ENCODE results near the gene TDP1. TPM values are rescaled to one million over a fixed set of nuclear protein-coding genes. Genes with fewer than 3 reads are reported as not detected.

TDP1 gene
- total RNA-seq, 4 donors from 2014 or later: 7.5 to 9.7 (median 8.4) TPM

DNA sequence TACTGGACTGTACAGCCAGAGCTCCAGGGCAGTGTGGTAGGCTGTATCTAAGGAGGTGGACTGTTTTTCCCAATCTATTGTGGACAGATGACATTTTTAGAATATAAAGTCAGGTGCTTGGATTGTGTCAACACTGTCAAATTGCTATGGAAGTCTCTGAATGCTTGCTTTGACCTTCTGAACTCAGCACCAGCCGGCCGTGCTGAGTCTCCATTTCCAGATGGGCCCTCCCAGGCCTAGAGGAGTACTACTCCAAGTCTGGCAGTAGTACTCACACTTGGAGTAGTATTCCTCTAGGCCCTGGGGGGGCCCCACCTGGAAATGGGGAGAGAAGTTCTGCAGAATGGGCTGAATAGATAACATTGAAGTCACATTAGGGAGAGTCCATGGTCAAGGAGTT, 89.9 kb downstream of the TDP1 start:
- intact Hi-C loops (cut with DNase I): no loop called here
- no peak for TF ChIP-seq POLR2AphosphoS5 (IDR thresholded peaks at IDR 0.05)
- TF ChIP-seq, protein P1, sequence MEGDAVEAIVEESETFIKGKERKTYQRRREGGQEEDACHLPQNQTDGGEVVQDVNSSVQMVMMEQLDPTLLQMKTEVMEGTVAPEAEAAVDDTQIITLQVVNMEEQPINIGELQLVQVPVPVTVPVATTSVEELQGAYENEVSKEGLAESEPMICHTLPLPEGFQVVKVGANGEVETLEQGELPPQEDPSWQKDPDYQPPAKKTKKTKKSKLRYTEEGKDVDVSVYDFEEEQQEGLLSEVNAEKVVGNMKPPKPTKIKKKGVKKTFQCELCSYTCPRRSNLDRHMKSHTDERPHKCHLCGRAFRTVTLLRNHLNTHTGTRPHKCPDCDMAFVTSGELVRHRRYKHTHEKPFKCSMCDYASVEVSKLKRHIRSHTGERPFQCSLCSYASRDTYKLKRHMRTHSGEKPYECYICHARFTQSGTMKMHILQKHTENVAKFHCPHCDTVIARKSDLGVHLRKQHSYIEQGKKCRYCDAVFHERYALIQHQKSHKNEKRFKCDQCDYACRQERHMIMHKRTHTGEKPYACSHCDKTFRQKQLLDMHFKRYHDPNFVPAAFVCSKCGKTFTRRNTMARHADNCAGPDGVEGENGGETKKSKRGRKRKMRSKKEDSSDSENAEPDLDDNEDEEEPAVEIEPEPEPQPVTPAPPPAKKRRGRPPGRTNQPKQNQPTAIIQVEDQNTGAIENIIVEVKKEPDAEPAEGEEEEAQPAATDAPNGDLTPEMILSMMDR (IDR thresholded peaks at IDR 0.05): no peak
- TF ChIP-seq EP300 (IDR thresholded peaks at IDR 0.05): no peak
- TF ChIP-seq POLR2A (IDR thresholded peaks at IDR 0.05; ENCODE audit: low read depth): no peak
- Histone ChIP-seq H3K4me3 (no peak overlapping the region), H3K27ac (replicated peaks in 1 of 4) (no peak overlapping the region), H3K36me3 (peaks cover 0 to 38% (median 1%) of the 10 kb centered on the region in 4 donors), H3K4me1 (peaks cover 0 to 7% (median 0%) of the 10 kb centered on the region in 4 donors), H3K9me3 (no peaks in the 10 kb centered on the region), H3K27me3 (no peaks in the 10 kb centered on the region)
- no peak for DNase-seq (ENCODE audit: extremely low spot score)
- WGBS: 46% methylated on average over 2 of the region's 2 CpGs

DNA sequence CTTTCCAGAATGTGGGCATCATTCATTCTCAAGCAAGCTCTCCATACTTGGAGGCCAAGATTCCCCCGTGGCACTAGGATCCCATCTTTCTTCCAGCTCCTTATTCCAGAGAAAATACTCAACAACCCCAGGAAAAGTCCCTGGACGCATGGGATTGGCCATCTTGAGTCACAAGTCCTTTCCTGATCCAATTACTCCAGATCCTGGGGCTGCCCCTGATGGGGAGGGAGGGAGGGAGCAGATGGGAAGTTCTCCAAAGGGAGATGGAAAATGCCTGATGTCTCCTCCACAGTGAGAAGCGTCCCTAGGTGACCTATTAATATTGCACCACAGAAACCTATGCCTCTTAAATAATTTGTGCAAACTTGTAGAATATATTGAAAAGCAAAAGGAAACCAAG, 93.7 kb downstream of the TDP1 start:
- no peak for DNase-seq (ENCODE audit: extremely low spot score)
- 81% methylated on average over 3 of the region's 3 CpGs for WGBS
- no peak for TF ChIP-seq POLR2A (IDR thresholded peaks at IDR 0.05; ENCODE audit: low read depth)
- peaks cover 0 to 7% (median 0%) of the 10 kb centered on the region in 4 donors for H3K4me1 ChIP-seq
- H3K4me3 ChIP-seq: no peak overlapping the region
- intact Hi-C loops (cut with DNase I): no loop called here
- H3K27me3 ChIP-seq: peaks cover 0 to 20% (median 0%) of the 10 kb centered on the region in 4 donors
- H3K36me3 ChIP-seq: peaks cover 0 to 5% (median 0%) of the 10 kb centered on the region in 4 donors
- H3K9me3 ChIP-seq: no peaks in the 10 kb centered on the region
- H3K27ac ChIP-seq (replicated peaks in 1 of 4): no peak overlapping the region

DNA sequence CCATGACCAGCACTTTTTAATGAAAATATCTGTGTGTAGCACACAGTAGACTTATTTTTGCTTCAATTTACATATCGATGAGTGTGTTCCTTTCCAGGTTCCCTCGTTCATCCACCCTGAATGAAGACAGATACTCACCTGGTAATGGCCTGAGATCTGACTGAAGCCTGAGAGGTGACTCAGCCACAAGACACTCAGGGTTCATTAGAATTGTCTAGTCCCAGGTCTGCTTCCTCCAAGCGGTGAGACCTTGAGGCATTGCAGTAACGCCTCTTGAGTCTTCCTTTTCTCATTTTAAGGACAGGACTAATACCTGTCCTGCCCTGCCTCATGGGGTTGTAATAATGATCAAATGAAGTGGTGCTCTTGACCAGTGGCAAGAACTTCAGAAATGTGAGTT, 94.5 kb downstream of the TDP1 start:
- DNase-seq (ENCODE audit: extremely low spot score): no peak
- intact Hi-C loops (cut with DNase I): no loop called here
- TF ChIP-seq POLR2AphosphoS5 (IDR thresholded peaks at IDR 0.05): no peak
- no peak for TF ChIP-seq POLR2A (IDR thresholded peaks at IDR 0.05; ENCODE audit: low read depth)
- TF ChIP-seq EP300 (IDR thresholded peaks at IDR 0.05): no peak
- TF ChIP-seq, protein P1 (IDR thresholded peaks at IDR 0.05): no peak
- Histone ChIP-seq H3K27ac (replicated peaks in 1 of 4) (no peak overlapping the region), H3K4me1 (peaks cover 0 to 5% (median 0%) of the 10 kb centered on the region in 4 donors), H3K9me3 (no peaks in the 10 kb centered on the region), H3K36me3 (no peaks in the 10 kb centered on the region), H3K4me3 (no peak overlapping the region), H3K27me3 (peaks cover 0 to 26% (median 0%) of the 10 kb centered on the region in 4 donors)
- WGBS: 93% methylated on average over 4 of the region's 4 CpGs

DNA sequence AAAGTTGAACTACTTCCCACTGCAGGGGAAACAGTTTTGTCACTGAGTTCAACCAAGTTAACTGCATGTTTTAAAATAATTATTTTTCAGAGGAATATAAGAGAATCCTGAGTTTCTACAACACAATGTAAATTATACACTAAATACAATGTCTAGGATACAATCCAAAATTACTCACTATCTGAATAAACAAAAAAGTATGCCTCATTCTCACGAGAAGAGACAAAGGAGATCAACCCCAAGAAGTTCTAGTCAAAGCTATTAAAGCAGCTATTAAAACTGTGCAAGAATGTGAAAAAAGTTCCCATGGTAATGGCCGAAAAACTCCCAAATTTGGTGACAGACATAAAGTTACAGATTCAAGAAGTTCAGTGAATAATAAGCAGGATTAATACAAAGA, 97.3 kb downstream of the TDP1 start:
- H3K4me3 ChIP-seq: no peak overlapping the region
- TF ChIP-seq POLR2A (IDR thresholded peaks at IDR 0.05; ENCODE audit: low read depth): no peak
- no peak for TF ChIP-seq EP300 (IDR thresholded peaks at IDR 0.05)
- TF ChIP-seq, protein P1 (IDR thresholded peaks at IDR 0.05): no peak
- TF ChIP-seq POLR2AphosphoS5 (IDR thresholded peaks at IDR 0.05): no peak
- DNase-seq (ENCODE audit: extremely low spot score): no peak
- 58% methylated on average over 2 of the region's 2 CpGs for WGBS
- no peak overlapping the region for H3K27ac ChIP-seq (replicated peaks in 1 of 4)
- no peaks in the 10 kb centered on the region for H3K9me3 ChIP-seq
- intact Hi-C loops (cut with DNase I): no loop called here
- no peaks in the 10 kb centered on the region for H3K4me1 ChIP-seq
- H3K27me3 ChIP-seq: peaks cover 0 to 40% (median 3%) of the 10 kb centered on the region in 4 donors
- H3K36me3 ChIP-seq: no peaks in the 10 kb centered on the region

DNA sequence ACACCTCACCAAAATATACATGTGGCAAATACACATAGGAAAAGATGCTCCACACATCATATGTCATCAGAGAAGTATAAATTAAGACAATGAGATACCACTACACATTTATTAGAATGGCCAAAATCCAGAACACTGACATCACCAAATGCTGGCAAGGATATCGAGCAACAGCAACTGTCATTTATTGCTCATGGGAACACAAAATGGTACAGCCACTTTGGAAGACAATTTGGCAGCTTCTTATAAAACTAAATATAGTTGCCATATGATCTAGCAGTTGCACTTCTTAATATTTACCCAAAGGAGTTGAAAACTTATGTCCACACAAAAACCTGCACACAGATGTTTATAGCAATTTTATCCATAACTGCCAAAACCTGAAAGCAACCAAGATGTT, 99.1 kb downstream of the TDP1 start:
- H3K9me3 ChIP-seq: no peaks in the 10 kb centered on the region
- no peak for TF ChIP-seq POLR2A (IDR thresholded peaks at IDR 0.05; ENCODE audit: low read depth)
- TF ChIP-seq POLR2AphosphoS5 (IDR thresholded peaks at IDR 0.05): no peak
- TF ChIP-seq, protein P1 (IDR thresholded peaks at IDR 0.05): no peak
- peaks cover 0 to 55% (median 5%) of the 10 kb centered on the region in 4 donors for H3K27me3 ChIP-seq
- 85% methylated on average over 1 of the region's 1 CpG for WGBS
- no peak overlapping the region for H3K4me3 ChIP-seq
- no peak overlapping the region for H3K27ac ChIP-seq (replicated peaks in 1 of 4)
- no peaks in the 10 kb centered on the region for H3K4me1 ChIP-seq
- intact Hi-C loops (cut with DNase I): no loop called here
- no peak for DNase-seq (ENCODE audit: extremely low spot score)
- no peaks in the 10 kb centered on the region for H3K36me3 ChIP-seq

Measured in esophagus muscularis mucosa (tissue), 4 donors.